CD14-positive monocyte (primary cell): Measurements from ENCODE around the gene IL33. TPM values are rescaled to one million over a fixed set of nuclear protein-coding genes. Genes with fewer than 3 reads are reported as not detected.

Source experiments
- DNase-seq, 3 donors: peaks; one replicate each; pipeline ENCODE4 v3.0.0-alpha.2; 2011 to 2022
- H2AFZ ChIP-seq: 2 replicates; pipeline ENCODE4 v1.6.0; 2012; ENCODE audit warnings: mild to moderate bottlenecking, low read depth, low read length, inconsistent platforms; ENCODE audit not compliant: insufficient read depth, poor library complexity, severe bottlenecking
- H3K27ac ChIP-seq, 2 donors: 1 replicate in 1 of 2; 2 replicates in 1 of 2; pipeline ENCODE4 v1.5.1; 2012 to 2013; ENCODE audit warnings: low read length in 2 of 2, control low read depth in 1 of 2, inconsistent platforms in 1 of 2, low read depth in 1 of 2, mild to moderate bottlenecking in 1 of 2
- H3K27me3 ChIP-seq, 2 donors: one replicate each; pipeline versions ENCODE4 v1.6.0 to v1.6.1; 2011 to 2013; ENCODE audit warnings: low read length in 2 of 2; ENCODE audit not compliant: control insufficient read depth in 2 of 2, insufficient read depth in 2 of 2
- H3K36me3 ChIP-seq, 2 donors: replicated peaks in 1 of 2; 1 replicate in 1 of 2; 2 replicates in 1 of 2; pipeline versions ENCODE4 v1.5.1 to v1.6.1; 2012 to 2013; ENCODE audit warnings: low read length in 2 of 2, control low read depth in 1 of 2, inconsistent platforms in 1 of 2, mild to moderate bottlenecking in 1 of 2; ENCODE audit not compliant: insufficient read depth in 2 of 2, control insufficient read depth in 1 of 2
- H3K4me1 ChIP-seq, 2 donors: 1 replicate in 1 of 2; 2 replicates in 1 of 2; pipeline versions ENCODE4 v1.5.1 to v1.6.1; 2012 to 2013; ENCODE audit warnings: low read length in 2 of 2, control low read depth in 1 of 2, inconsistent platforms in 1 of 2, mild to moderate bottlenecking in 1 of 2, moderate library complexity in 1 of 2; ENCODE audit not compliant: insufficient read depth in 2 of 2, control insufficient read depth in 1 of 2
- H3K4me2 ChIP-seq: replicated peaks from 2 replicates; pipeline ENCODE3; 2012; ENCODE audit warnings: low read length, moderate library complexity, mild to moderate bottlenecking; ENCODE audit not compliant: poor library complexity, severe bottlenecking; ENCODE audit errors: extremely low read depth
- H3K4me3 ChIP-seq, 3 experiments: fragments of 200-600 bp in 1 of 3; sonication (generic) in 1 of 3; replicated peaks in 1 of 3; 1 replicate in 2 of 3; 2 replicates in 1 of 3; pipeline ENCODE4 v1.5.1; 2011 to 2013; ENCODE audit warnings: low read length in 3 of 3, mild to moderate bottlenecking in 3 of 3, control low read depth in 2 of 3, low read depth in 2 of 3, inconsistent platforms in 1 of 3, moderate library complexity in 1 of 3
- H3K79me2 ChIP-seq: 2 replicates; pipeline ENCODE4 v1.6.0; 2012; ENCODE audit warnings: mild to moderate bottlenecking, control low read depth, inconsistent platforms, low read length, moderate library complexity; ENCODE audit not compliant: insufficient read depth
- H3K9ac ChIP-seq: 2 replicates; pipeline ENCODE4 v1.6.0; 2017; ENCODE audit warnings: low read length, mild to moderate bottlenecking; ENCODE audit not compliant: insufficient read depth, poor library complexity, severe bottlenecking
- H3K9me3 ChIP-seq, 2 donors: replicated peaks in 1 of 2; 1 replicate in 1 of 2; 2 replicates in 1 of 2; pipeline versions ENCODE4 v1.5.1 to v1.6.1; 2012 to 2013; ENCODE audit warnings: low read length in 2 of 2, control low read depth in 1 of 2; ENCODE audit not compliant: control insufficient read depth in 1 of 2, insufficient read depth in 1 of 2
- H4K20me1 ChIP-seq: 2 replicates; pipeline ENCODE4 v1.6.0; 2012; ENCODE audit warnings: mild to moderate bottlenecking, low read length, control low read depth, moderate library complexity; ENCODE audit not compliant: insufficient read depth
- H3K27ac Mint-ChIP-seq, 7 donors: one replicate each; pipeline ENCODE4 v1.8.0; 2020; ENCODE audit warnings: mild to moderate bottlenecking in 7 of 7, mixed read lengths in 7 of 7, moderate library complexity in 6 of 7, inconsistent platforms in 2 of 7
- H3K27me3 Mint-ChIP-seq, 3 donors: one replicate each; pipeline ENCODE4 v1.8.0; 2021 to 2022; ENCODE audit warnings: low read depth in 3 of 3, mild to moderate bottlenecking in 3 of 3, mixed read lengths in 3 of 3, moderate library complexity in 3 of 3, inconsistent platforms in 1 of 3
- H3K36me3 Mint-ChIP-seq, 2 donors: one replicate each; pipeline ENCODE4 v1.8.0; 2020; ENCODE audit warnings: mixed read lengths in 2 of 2, inconsistent platforms in 1 of 2, mild to moderate bottlenecking in 1 of 2
- H3K4me1 Mint-ChIP-seq: one replicate; pipeline ENCODE4 v1.8.0; 2020; ENCODE audit warnings: mild to moderate bottlenecking, mixed read lengths
- H3K4me3 Mint-ChIP-seq, 2 donors: one replicate each; pipeline ENCODE4 v1.8.0; 2020; ENCODE audit warnings: mild to moderate bottlenecking in 2 of 2, mixed read lengths in 2 of 2, moderate library complexity in 1 of 2
- H3K9me3 Mint-ChIP-seq, 7 donors: one replicate each; pipeline ENCODE4 v1.8.0; 2020 to 2022; ENCODE audit warnings: mixed read lengths in 7 of 7, mild to moderate bottlenecking in 6 of 7, moderate library complexity in 6 of 7, inconsistent platforms in 2 of 7
- WGBS: methylation state at CpG from one replicate; pipeline ENCODE4 v1.1.5; 2013; ENCODE audit warnings: missing lambda C conversion rate; ENCODE audit not compliant: insufficient coverage; 5-methylcytosine and 5-hydroxymethylcytosine counted together
- intact Hi-C, 2 donors: fragments of 100-400 bp; cut with micrococcal nuclease; formaldehyde crosslinking; loops; one replicate each; pipeline versions ENCODE4 v1.15.0 to v1.15.1; 2023
- polyA plus RNA-seq, 3 donors: library from polyadenylated mRNA; depleted of rRNA in 1 of 3; unstranded in 2 of 3; stranded (reverse) in 1 of 3; fragments of 300-500 nt in 2 of 3; fragments of >200 nt in 1 of 3; fragmentation: Illumina TruSeq in 2 of 3; gene quantifications; 1 replicate in 2 of 3; 2 replicates in 1 of 3; pipeline ENCODE4 v1.2.3, GENCODE V29; 2012 to 2021
- TF ChIP-seq, protein P1 (sequence below): fragments of 200-600 bp; IDR thresholded peaks from one replicate; pipeline ENCODE4 v1.8.0; 2022; ENCODE audit warnings: antibody characterized with exemption, mild to moderate bottlenecking

IL33 gene
- polyA plus RNA-seq, 3 donors = not detected

DNA sequence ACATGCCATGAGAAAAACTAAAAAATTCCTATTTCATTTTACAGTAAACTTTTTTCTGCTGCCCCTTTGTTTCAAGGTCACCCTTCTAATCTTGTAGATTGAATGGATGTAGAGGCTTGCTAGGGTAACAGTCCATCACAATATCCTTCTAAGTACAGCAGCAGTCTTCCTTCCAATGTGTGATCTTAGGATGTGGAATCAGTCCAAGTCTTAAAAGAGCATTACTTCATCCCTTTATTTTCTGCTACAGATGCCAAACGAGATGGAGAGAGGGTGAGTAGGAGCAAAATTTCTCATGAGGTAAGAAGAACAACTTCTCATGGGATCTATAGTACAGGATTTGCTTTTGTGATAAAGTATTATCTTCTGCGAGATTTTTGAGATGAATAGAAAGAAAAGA is 704 bp upstream of the IL33 start:
- Histone ChIP-seq H4K20me1 (no peaks in the 10 kb centered on the region), H3K36me3 (no peaks in the 10 kb centered on the region), H3K79me2 (no peaks in the 10 kb centered on the region), H3K27me3 (peaks cover 0 to 2% of the 10 kb centered on the region in 2 donors), H2AFZ (no peak overlapping the region), H3K4me1 (no peaks in the 10 kb centered on the region), H3K9me3 (peaks cover 7 to 10% of the 10 kb centered on the region in 2 donors), H3K4me3 (no peak overlapping the region), H3K4me2 (no peak overlapping the region), H3K9ac (no peak overlapping the region), H3K27ac (no peak overlapping the region)
- 80% methylated on average over 1 of the region's 2 CpGs for WGBS
- Mint-ChIP-seq H3K36me3 (no peaks in the 10 kb centered on the region), H3K4me1 (no peaks in the 10 kb centered on the region), H3K27ac (no peak overlapping the region), H3K4me3 (no peak overlapping the region), H3K27me3 (peaks cover 4 to 10% (median 5%) of the 10 kb centered on the region in 3 donors), H3K9me3 (peaks cover 2 to 15% (median 8%) of the 10 kb centered on the region in 7 donors)
- intact Hi-C loops = loop anchor here in 1 of 2 donors (10.0 kb wide), 1 partner anchor 930 kb away; no protein-coding TSS in a partner anchor
- TF ChIP-seq, protein P1, sequence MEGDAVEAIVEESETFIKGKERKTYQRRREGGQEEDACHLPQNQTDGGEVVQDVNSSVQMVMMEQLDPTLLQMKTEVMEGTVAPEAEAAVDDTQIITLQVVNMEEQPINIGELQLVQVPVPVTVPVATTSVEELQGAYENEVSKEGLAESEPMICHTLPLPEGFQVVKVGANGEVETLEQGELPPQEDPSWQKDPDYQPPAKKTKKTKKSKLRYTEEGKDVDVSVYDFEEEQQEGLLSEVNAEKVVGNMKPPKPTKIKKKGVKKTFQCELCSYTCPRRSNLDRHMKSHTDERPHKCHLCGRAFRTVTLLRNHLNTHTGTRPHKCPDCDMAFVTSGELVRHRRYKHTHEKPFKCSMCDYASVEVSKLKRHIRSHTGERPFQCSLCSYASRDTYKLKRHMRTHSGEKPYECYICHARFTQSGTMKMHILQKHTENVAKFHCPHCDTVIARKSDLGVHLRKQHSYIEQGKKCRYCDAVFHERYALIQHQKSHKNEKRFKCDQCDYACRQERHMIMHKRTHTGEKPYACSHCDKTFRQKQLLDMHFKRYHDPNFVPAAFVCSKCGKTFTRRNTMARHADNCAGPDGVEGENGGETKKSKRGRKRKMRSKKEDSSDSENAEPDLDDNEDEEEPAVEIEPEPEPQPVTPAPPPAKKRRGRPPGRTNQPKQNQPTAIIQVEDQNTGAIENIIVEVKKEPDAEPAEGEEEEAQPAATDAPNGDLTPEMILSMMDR = no peak
- DNase-seq = no peak

DNA sequence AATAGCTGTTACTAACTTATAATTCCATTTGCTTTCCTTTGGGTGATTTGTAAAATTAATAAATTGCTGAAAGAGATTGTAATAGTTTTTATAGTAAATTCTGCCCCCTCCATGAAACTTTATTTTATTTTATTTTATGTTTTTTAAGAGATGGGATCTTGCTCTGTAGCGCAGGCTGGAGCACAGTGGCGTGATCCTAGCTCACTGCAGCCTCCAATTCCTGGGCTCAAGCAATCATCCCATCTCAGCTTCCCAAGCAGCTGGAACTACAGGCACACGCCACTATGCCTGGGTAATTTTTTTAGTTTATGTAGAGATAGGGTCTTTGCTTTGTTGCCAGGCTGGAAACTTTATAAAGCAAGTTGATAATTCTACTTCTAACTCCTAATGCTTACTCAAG is 395 bp downstream of the IL33 start:
- Histone ChIP-seq H3K9me3 (no peaks in the 10 kb centered on the region), H3K4me3 (no peak overlapping the region), H3K4me1 (no peaks in the 10 kb centered on the region), H3K4me2 (no peak overlapping the region), H3K9ac (no peak overlapping the region), H3K36me3 (no peaks in the 10 kb centered on the region), H3K27ac (no peak overlapping the region), H4K20me1 (no peaks in the 10 kb centered on the region), H3K27me3 (peaks cover 0 to 2% of the 10 kb centered on the region in 2 donors), H3K79me2 (no peaks in the 10 kb centered on the region), H2AFZ (no peak overlapping the region)
- Mint-ChIP-seq H3K4me1 (no peaks in the 10 kb centered on the region), H3K4me3 (no peak overlapping the region), H3K27ac (no peak overlapping the region), H3K27me3 (peaks cover 4 to 7% (median 7%) of the 10 kb centered on the region in 3 donors), H3K36me3 (no peaks in the 10 kb centered on the region), H3K9me3 (peaks cover 0 to 6% (median 2%) of the 10 kb centered on the region in 7 donors)
- intact Hi-C loops = loop anchor here in 1 of 2 donors (10.0 kb wide), 1 partner anchor 931 kb away; no protein-coding TSS in a partner anchor
- TF ChIP-seq, protein P1 = no peak
- DNase-seq = no peak
- no CpG with 5 or more reads among the region's 3 CpGs for WGBS
